ENCODE measurements around the gene ZNF410.
A peak's percentile ranks its signal among the peaks of the same experiment; 100 is the strongest.
"Not testable (repeated sequence)": the region's sequence is repeated elsewhere in the genome, so short reads cannot be mapped to it uniquely, and the experiment has no call there.

Gene ZNF410

DNA sequence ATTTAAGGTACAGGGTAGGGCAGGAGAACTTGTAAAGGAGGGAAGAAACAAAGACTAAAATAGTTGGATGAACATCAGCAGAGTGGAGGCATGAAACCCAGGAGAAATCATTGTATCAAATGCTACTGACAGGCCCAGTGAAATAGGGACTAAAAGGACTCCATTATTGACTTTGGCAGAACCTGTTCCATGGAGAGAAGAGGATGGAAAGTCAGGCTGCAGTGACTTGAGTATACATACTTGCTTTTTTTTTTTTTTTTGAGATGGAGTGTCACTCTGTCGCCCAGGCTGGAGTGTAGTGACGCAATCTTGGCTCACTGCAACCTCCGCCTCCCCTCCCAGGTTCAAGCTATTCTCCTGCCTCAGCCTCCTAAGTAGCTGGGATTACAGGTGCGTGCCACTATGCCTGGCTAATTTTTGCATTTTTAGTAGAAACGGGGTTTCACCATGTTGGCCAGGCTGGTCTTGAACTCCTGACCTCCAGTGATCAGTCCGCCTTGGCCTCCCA, 7.6 kb downstream of the ZNF410 start:
- ATAC-seq (replicated peaks; ENCODE audit: extremely low read depth, poor library complexity, severe bottlenecking); H3K27me3 Mint-ChIP-seq; DNase-seq (ENCODE audit: low spot score in 2 of 2); H3K4me3 Mint-ChIP-seq; H3K9me3 Mint-ChIP-seq; H3K27ac Mint-ChIP-seq (ENCODE audit: low read depth): not testable (repeated sequence)
- Mint-ChIP-seq H3K36me3 (ENCODE audit: insufficient read depth) (peaks cover 55% of the 10 kb centered on the region), H3K4me1 (peaks cover 23% of the 10 kb centered on the region)

DNA sequence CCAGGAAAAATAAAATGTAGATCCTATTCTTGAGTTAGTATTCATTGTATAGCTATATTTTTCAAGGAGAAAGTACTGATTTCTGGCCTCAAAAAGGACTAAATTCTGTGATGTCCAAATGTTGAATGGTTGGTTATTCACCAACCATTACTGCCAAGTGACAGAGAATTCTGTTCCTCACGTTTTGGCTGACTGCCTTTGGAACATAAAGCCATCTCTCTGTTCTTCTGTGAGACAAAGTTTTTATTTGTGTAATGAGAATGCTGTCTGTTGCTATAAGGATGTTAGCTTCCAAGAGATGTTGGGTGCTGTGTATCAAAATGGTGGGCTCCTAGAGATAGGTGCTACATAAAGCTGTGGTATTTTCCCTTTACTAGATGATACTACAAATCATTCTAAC, 9.3 kb downstream of the ZNF410 start:
- Mint-ChIP-seq H3K27ac (ENCODE audit: low read depth) (peak overlapping the region; percentile 32), H3K36me3 (ENCODE audit: insufficient read depth) (peaks cover 69% of the 10 kb centered on the region)

DNA sequence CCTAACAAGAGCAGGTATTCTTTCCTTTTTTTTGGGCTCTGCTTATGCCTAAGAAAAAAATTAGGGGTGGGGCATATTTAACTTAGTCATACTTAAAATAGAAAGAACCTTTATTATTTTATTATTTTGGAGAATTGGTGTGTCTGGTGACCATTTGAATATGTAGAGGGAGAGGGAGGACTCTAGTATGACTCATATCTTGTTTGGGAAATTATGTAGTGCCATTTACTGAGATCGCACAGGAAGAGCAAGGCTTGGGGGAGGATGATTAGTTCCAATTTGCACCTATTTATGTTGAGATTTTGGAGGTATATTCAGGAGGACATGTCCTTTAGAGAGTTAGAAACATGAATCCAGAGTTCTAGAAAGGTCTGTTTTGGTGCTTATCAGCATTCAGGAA, 9.9 kb downstream of the ZNF410 start:
- Mint-ChIP-seq H3K36me3 (ENCODE audit: insufficient read depth) (peaks cover 72% of the 10 kb centered on the region), H3K27me3 (no peaks in the 10 kb centered on the region), H3K9me3 (no peaks in the 10 kb centered on the region), H3K4me1 (peaks cover 16% of the 10 kb centered on the region), H3K27ac (ENCODE audit: low read depth) (peak overlapping the region; percentile 32), H3K4me3 (no peak overlapping the region)
- DNase-seq (ENCODE audit: low spot score in 2 of 2) (no peak), ATAC-seq (replicated peaks; ENCODE audit: extremely low read depth, poor library complexity, severe bottlenecking) (no peak)

More for the DNA sequence above, 9.3 kb downstream of the ZNF410 start:
- Mint-ChIP-seq H3K9me3 (no peaks in the 10 kb centered on the region), H3K4me1 (peaks cover 17% of the 10 kb centered on the region), H3K27me3 (no peaks in the 10 kb centered on the region), H3K4me3 (no peak overlapping the region)
- DNase-seq (ENCODE audit: low spot score in 2 of 2) (no peak), ATAC-seq (replicated peaks; ENCODE audit: extremely low read depth, poor library complexity, severe bottlenecking) (no peak)

DNA sequence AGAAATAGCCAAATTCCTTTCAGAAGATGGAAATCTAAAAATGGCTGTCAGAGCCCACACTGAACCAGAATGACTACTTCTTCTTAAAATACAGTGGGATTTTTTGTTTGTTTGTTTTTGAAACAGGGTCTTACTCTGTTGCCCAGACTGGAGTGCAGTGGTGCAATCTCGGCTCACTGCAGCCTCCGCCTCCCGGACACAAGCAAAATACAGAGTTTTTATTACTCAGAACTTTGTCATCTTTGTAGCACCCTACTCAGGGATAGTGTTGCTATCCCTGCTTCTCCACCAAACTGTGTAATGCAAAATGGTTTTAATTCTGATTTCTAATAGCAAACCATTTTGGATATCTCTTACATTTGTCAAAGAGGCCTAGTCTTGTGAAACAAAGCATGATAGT, 16.4 kb downstream of the ZNF410 start:
- H3K4me3 Mint-ChIP-seq, result no peak overlapping the region
- no peak for DNase-seq (ENCODE audit: low spot score in 2 of 2)

DNA sequence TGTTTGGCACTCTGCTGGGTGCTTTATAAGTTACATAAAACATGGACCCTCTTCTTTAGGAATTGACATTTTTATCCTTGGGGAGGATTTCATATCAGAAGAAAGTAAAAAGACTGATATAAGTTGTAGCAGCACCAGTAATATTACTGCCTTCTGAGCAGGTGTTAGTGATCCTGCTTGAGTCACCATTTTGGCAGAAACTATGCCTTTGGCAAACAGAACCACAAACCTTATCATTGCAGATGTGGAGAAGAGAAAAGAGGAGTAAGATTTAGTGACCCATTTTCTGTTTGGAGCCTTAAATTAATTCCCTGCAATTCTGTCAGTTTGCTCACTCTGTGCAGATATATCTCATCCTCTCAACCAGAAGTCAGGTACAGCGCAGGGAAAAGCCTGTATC, 23.0 kb downstream of the ZNF410 start:
- Mint-ChIP-seq H3K9me3 (no peaks in the 10 kb centered on the region), H3K27ac (ENCODE audit: low read depth) (peak overlapping the region; percentile 35), H3K36me3 (ENCODE audit: insufficient read depth) (peaks cover 73% of the 10 kb centered on the region), H3K27me3 (no peaks in the 10 kb centered on the region), H3K4me3 (no peak overlapping the region), H3K4me1 (peaks cover 9% of the 10 kb centered on the region)
- ATAC-seq (replicated peaks; ENCODE audit: extremely low read depth, poor library complexity, severe bottlenecking) (no peak), DNase-seq (ENCODE audit: low spot score in 2 of 2) (no peak)

More for the DNA sequence above, 16.4 kb downstream of the ZNF410 start:
- Mint-ChIP-seq H3K9me3 (no peaks in the 10 kb centered on the region), H3K36me3 (ENCODE audit: insufficient read depth) (peaks cover 66% of the 10 kb centered on the region), H3K4me1 (no peaks in the 10 kb centered on the region), H3K27ac (ENCODE audit: low read depth) (no peak overlapping the region), H3K27me3 (no peaks in the 10 kb centered on the region)
- ATAC-seq (replicated peaks; ENCODE audit: extremely low read depth, poor library complexity, severe bottlenecking), result no peak

DNA sequence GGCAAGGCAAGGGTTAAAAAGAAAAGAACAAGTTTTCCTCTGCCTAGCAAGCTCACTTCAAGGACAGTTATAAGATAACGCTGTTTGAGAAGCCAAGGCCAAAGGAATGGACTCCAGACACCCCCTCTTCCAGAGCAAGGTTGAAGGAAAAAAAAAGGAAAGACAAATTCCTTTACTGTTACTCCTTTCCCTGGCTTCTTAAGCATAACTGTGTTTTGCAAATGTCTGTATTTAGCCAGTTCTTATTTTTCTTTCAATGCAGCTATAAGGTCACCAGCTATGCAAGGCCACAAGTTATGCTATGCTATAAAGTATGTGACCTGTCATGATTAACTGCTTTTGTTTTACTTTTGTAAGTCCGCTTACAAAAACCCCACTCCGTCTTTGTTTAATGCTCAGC, 26.6 kb downstream of the ZNF410 start:
- Mint-ChIP-seq H3K27me3 (no peaks in the 10 kb centered on the region), H3K4me3 (no peak overlapping the region), H3K36me3 (ENCODE audit: insufficient read depth) (peaks cover 63% of the 10 kb centered on the region), H3K9me3 (no peaks in the 10 kb centered on the region), H3K4me1 (peaks cover 9% of the 10 kb centered on the region), H3K27ac (ENCODE audit: low read depth) (no peak overlapping the region)
- DNase-seq (ENCODE audit: low spot score in 2 of 2), result no peak
- ATAC-seq (replicated peaks; ENCODE audit: extremely low read depth, poor library complexity, severe bottlenecking), result no peak

DNA sequence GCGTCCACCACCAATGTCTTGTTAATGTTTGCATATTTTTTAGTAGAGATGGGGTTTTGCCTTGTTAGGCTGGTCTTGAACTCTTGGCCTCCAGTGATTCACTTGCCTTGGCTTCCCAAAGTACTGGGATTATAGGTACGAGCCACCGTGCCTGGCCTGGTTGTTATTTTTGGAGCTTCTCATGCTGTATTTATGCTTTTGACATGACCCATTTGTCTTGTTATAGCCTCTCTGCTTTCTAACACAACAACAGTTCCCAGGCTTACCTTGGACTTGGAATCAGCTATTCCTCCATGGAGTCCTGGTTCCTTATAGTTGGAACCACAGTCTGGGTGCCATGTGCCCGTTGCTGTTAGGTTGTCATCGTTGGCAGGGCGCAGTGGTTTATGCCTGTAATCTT, 29.7 kb downstream of the ZNF410 start:
- Mint-ChIP-seq H3K27ac (ENCODE audit: low read depth) (no peak overlapping the region), H3K36me3 (ENCODE audit: insufficient read depth) (peaks cover 54% of the 10 kb centered on the region), H3K4me1 (no peaks in the 10 kb centered on the region), H3K27me3 (no peaks in the 10 kb centered on the region), H3K9me3 (no peaks in the 10 kb centered on the region), H3K4me3 (no peak overlapping the region)
- no peak for DNase-seq (ENCODE audit: low spot score in 2 of 2)
- ATAC-seq (replicated peaks; ENCODE audit: extremely low read depth, poor library complexity, severe bottlenecking), result no peak

DNA sequence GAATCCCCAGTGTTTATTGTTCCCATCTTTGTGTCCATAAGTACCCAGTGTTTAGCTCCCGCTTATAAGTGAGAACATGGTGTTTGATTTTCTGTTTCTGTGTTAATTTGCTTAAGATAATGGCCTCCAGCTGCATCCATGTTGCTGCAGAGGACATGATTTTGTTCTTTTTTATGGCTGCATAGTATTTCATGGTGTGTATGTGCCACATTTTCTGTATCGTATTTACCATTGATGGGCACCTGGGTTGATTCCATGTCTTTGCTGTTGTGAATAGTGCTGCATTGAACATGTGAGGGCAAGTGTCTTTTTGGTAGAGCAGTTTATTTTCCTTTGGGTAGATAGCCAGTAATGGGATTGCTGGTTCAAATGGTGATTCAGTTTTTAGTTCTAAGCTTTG, 32.8 kb downstream of the ZNF410 start:
- not testable (repeated sequence) for ATAC-seq (replicated peaks; ENCODE audit: extremely low read depth, poor library complexity, severe bottlenecking); H3K27me3 Mint-ChIP-seq; DNase-seq (ENCODE audit: low spot score in 2 of 2); H3K4me3 Mint-ChIP-seq; H3K9me3 Mint-ChIP-seq; H3K27ac Mint-ChIP-seq (ENCODE audit: low read depth); H3K4me1 Mint-ChIP-seq
- H3K36me3 Mint-ChIP-seq (ENCODE audit: insufficient read depth), result peaks cover 56% of the 10 kb centered on the region

DNA sequence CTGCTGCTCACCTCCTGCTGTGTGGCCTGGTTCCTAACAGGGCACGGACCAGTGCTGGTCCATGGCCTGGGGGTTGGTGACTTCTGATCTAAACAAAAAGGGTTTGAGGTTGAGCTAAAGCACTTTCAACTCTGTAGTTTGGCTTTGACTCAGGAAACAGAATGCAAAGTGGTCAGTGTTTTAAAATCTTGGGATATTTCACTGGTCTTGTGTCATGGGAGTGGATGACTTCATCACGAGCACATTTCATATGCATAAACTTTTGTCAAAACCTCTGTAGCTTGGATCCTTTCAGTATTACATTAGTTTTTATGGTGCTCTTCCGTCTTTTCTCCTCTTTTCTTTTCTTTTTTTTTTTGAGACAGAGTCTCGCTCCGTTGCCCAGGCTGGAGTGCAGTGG, 37.7 kb downstream of the ZNF410 start:
- no peak overlapping the region for H3K4me3 Mint-ChIP-seq
- H3K36me3 Mint-ChIP-seq (ENCODE audit: insufficient read depth), result peaks cover 70% of the 10 kb centered on the region
- H3K9me3 Mint-ChIP-seq, result no peaks in the 10 kb centered on the region
- ATAC-seq (replicated peaks; ENCODE audit: extremely low read depth, poor library complexity, severe bottlenecking), result no peak
- H3K4me1 Mint-ChIP-seq, result no peaks in the 10 kb centered on the region
- H3K27ac Mint-ChIP-seq (ENCODE audit: low read depth), result no peak overlapping the region
- no peaks in the 10 kb centered on the region for H3K27me3 Mint-ChIP-seq
- no peak for DNase-seq (ENCODE audit: low spot score in 2 of 2)

DNA sequence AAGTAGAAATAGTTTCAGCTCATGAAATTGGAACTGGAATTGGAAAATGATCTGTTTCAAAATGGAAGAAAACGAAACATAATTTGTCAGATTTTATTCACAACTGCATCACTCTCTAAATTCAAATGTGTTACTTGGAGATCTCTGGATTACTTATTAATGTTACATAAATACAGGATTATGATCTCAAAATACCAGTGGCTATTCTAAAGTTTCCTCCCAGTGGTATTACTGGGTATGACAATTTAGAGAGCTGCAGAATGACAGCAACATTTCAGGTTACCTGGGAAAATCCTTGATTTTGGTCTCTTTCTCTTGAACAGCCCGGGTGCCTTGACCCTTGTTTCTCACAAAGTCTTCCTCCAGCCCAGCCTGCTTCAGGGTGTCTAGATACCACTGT, 49.0 kb downstream of the ZNF410 start:
- H3K9me3 Mint-ChIP-seq, result no peaks in the 10 kb centered on the region
- DNase-seq (ENCODE audit: low spot score in 2 of 2), result no peak
- no peak for ATAC-seq (replicated peaks; ENCODE audit: extremely low read depth, poor library complexity, severe bottlenecking)
- H3K4me1 Mint-ChIP-seq, result no peaks in the 10 kb centered on the region
- H3K27ac Mint-ChIP-seq (ENCODE audit: low read depth), result no peak overlapping the region
- H3K4me3 Mint-ChIP-seq, result no peak overlapping the region
- H3K27me3 Mint-ChIP-seq, result no peaks in the 10 kb centered on the region
- H3K36me3 Mint-ChIP-seq (ENCODE audit: insufficient read depth), result peaks cover 48% of the 10 kb centered on the region

DNA sequence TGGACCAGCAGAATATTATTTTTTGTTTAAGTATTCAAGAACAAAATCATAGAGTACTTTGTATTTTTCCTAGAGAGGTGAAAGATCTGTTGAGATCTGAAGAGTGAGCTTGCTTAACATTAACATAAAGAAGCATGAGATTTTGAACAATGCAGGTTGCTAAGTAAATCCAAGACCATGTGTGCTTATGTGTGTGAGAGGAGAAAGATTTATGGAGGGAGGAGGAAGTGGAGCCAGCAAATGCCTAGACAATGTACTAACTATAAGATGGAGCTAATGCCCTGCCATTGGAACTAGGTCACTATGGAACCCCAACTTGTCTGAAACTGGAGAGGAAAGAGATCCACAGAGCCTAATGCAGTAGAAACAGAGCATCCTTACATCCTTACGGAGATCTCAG, 49.9 kb downstream of the ZNF410 start:
- H3K36me3 Mint-ChIP-seq (ENCODE audit: insufficient read depth), result peaks cover 43% of the 10 kb centered on the region
- H3K9me3 Mint-ChIP-seq, result no peaks in the 10 kb centered on the region
- peak overlapping the region; percentile 8 for H3K27ac Mint-ChIP-seq (ENCODE audit: low read depth)

DNA sequence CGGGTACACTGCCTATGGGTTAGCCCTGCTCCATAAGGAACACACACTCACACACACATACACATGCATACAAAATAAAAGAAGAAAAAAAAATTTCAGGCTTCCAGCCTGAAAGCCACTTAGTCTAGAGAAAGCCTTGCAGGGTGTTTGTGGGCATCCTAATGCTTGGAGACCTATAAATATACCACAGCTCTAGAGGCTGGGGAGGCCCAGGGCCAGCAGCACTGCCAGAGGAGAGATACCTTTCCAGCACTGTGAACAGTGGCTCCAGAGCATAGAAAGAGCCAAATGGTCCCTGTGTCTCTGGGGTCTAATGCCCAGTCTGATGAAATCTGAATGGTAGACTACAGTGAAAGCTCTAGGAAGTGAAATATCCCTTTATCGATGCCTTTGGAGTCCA, 50.4 kb downstream of the ZNF410 start:
- no peak overlapping the region for H3K27ac Mint-ChIP-seq (ENCODE audit: low read depth)

More for the DNA sequence above, 49.9 kb downstream of the ZNF410 start:
- no peaks in the 10 kb centered on the region for H3K27me3 Mint-ChIP-seq
- H3K4me1 Mint-ChIP-seq, result no peaks in the 10 kb centered on the region
- ATAC-seq (replicated peaks; ENCODE audit: extremely low read depth, poor library complexity, severe bottlenecking), result no peak
- DNase-seq (ENCODE audit: low spot score in 2 of 2), result no peak
- H3K4me3 Mint-ChIP-seq, result no peak overlapping the region

DNA sequence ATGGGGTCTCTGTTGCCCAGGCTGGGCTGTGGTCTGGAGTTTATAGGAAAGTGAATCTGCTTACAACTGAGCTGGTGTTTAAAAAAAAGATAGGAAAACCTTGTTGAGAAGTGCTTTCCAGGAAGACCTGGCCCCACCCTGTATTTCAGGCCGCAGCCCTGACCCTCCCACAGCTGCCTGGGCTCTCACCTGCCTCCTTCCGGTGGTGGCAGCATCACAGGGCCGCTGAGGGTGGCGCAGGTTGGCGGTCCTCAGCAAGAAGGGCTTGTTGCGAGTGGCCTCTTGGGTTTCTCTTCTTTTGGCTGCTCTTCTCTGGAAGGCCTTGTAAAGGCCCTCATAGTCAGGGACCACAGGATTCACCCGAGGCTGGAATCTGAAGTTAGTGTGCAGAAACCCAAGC, 55.5 kb downstream of the ZNF410 start:
- peaks cover 7% of the 10 kb centered on the region for H3K36me3 Mint-ChIP-seq (ENCODE audit: insufficient read depth)
- H3K4me1 Mint-ChIP-seq, result no peaks in the 10 kb centered on the region
- DNase-seq (ENCODE audit: low spot score in 2 of 2), result no peak
- H3K4me3 Mint-ChIP-seq, result no peak overlapping the region
- ATAC-seq (replicated peaks; ENCODE audit: extremely low read depth, poor library complexity, severe bottlenecking), result no peak
- no peaks in the 10 kb centered on the region for H3K9me3 Mint-ChIP-seq
- H3K27ac Mint-ChIP-seq (ENCODE audit: low read depth), result no peak overlapping the region
- no peaks in the 10 kb centered on the region for H3K27me3 Mint-ChIP-seq

More for the DNA sequence above, 50.4 kb downstream of the ZNF410 start:
- H3K27me3 Mint-ChIP-seq, result no peaks in the 10 kb centered on the region
- H3K36me3 Mint-ChIP-seq (ENCODE audit: insufficient read depth), result peaks cover 39% of the 10 kb centered on the region
- ATAC-seq (replicated peaks; ENCODE audit: extremely low read depth, poor library complexity, severe bottlenecking) (no peak), DNase-seq (ENCODE audit: low spot score in 2 of 2) (no peak)
- H3K9me3 Mint-ChIP-seq, result no peaks in the 10 kb centered on the region
- H3K4me3 Mint-ChIP-seq, result no peak overlapping the region
- no peaks in the 10 kb centered on the region for H3K4me1 Mint-ChIP-seq

DNA sequence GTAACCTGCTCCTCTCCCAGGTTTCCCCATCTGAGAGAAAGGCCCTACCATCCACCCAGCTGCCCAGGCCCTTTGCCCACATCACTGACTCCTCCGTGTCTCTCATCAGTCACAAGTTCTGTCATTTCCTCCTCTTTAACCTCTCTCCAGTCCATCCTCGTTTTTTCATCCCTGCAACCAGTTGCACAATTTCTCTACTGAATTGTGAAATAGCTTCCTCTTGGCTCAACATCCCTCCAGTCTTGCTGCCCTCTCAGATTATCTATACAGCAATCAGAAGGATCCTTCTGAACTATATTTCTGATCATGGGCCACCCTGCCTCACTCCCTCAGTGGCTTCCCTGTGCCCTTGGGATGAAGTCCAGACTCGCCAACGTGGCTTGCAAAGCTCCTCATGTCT, 56.4 kb downstream of the ZNF410 start:
- Mint-ChIP-seq H3K27ac (ENCODE audit: low read depth) (no peak overlapping the region), H3K9me3 (no peaks in the 10 kb centered on the region), H3K27me3 (no peaks in the 10 kb centered on the region), H3K36me3 (ENCODE audit: insufficient read depth) (peaks cover 6% of the 10 kb centered on the region), H3K4me1 (no peaks in the 10 kb centered on the region), H3K4me3 (no peak overlapping the region)
- DNase-seq (ENCODE audit: low spot score in 2 of 2) (no peak), ATAC-seq (replicated peaks; ENCODE audit: extremely low read depth, poor library complexity, severe bottlenecking) (no peak)

Data from central memory CD8-positive, alpha-beta T cell (primary cell).